ENCODE measurements around the gene ZNHIT2.

DNA sequence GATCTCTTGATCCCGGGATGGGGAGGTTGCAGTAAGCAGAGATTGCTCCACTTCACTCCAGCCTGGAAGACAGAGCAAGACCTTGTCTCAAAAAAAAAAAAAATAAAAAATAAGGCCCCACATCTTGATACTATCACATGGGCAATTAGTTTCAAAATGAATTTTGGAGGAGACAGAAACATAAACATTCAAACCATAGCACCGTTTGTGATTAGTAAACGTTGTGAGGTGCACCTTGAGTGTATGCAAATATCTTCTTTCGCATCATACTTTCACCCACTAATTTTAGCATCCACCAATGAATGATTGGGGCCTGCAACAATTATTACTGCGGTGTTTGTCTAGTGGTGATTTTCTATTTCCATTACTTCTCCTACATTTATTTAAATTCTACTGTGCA is 41.5 kb upstream of the ZNHIT2 start:
- TF ChIP-seq EZH2 (IDR thresholded peaks at IDR 0.05; ENCODE audit: insufficient read depth, poor library complexity, severe bottlenecking) (no peak), EZH2phosphoT487 (IDR thresholded peaks at IDR 0.05; ENCODE audit: insufficient read depth, low read depth) (no peak)

Measured in GM23248 (cell line).